GM06990 (cell line): ENCODE data around the gene MYL4.

Experiments
- DNase-seq: peaks from one replicate; pipeline ENCODE4 v3.0.0-alpha.2; 2011; ENCODE audit not compliant: insufficient read length; ENCODE audit errors: extremely low read depth
- H3K27me3 ChIP-seq: replicated peaks from 2 replicates; pipeline ENCODE4 v1.6.0; 2011; ENCODE audit warnings: low read length; ENCODE audit not compliant: control insufficient read depth, insufficient read depth
- H3K36me3 ChIP-seq: 2 replicates; pipeline ENCODE4 v1.5.1; 2011; ENCODE audit warnings: low read length; ENCODE audit not compliant: control insufficient read depth, insufficient read depth
- H3K4me3 ChIP-seq: replicated peaks from 2 replicates; pipeline ENCODE4 v1.5.1; 2011; ENCODE audit warnings: low read depth, mild to moderate bottlenecking, control low read depth, low read length
- CTCF ChIP-seq: IDR thresholded peaks from 2 replicates; pipeline ENCODE4 v1.5.1; 2011; ENCODE audit warnings: low read length, control low read depth, mild to moderate bottlenecking, inconsistent platforms; ENCODE audit not compliant: insufficient read depth, poor library complexity, severe bottlenecking

Gene MYL4

GRCh38 chr17:47230864-47231263 is 21.7 kb downstream of the MYL4 start:
- DNase-seq = no peak
- H3K4me3 ChIP-seq = peak overlapping the region; percentile 50

GRCh38 chr17:47231334-47231733 is 22.2 kb downstream of the MYL4 start:
- Histone ChIP-seq H3K36me3 (no peaks in the 10 kb centered on the region), H3K4me3 (no peak overlapping the region), H3K27me3 (no peaks in the 10 kb centered on the region)
- TF ChIP-seq CTCF = no peak
- DNase-seq = no peak

More at GRCh38 chr17:47230864-47231263, 21.7 kb downstream of the MYL4 start:
- Histone ChIP-seq H3K36me3 (no peaks in the 10 kb centered on the region), H3K27me3 (no peaks in the 10 kb centered on the region)
- no peak for TF ChIP-seq CTCF

- Histone ChIP-seq H3K36me3 (no peaks in the 10 kb centered on the region), H3K27me3 (no peaks in the 10 kb centered on the region), H3K4me3 (no peak overlapping the region)
- no peak for TF ChIP-seq CTCF
- DNase-seq = no peak
Measured at GRCh38 chr17:47231866-47232265, 22.7 kb downstream of the MYL4 start.

GRCh38 chr17:47232465-47232864 is 23.3 kb downstream of the MYL4 start:
- Histone ChIP-seq H3K27me3 (no peaks in the 10 kb centered on the region), H3K36me3 (no peaks in the 10 kb centered on the region), H3K4me3 (no peak overlapping the region)
- no peak for DNase-seq
- TF ChIP-seq CTCF = no peak

- H3K4me3 ChIP-seq = no peak overlapping the region
- no peak for DNase-seq
- H3K27me3 ChIP-seq = no peaks in the 10 kb centered on the region
- no peaks in the 10 kb centered on the region for H3K36me3 ChIP-seq
- TF ChIP-seq CTCF = no peak
Measured at GRCh38 chr17:47235506-47235905, 26.4 kb downstream of the MYL4 start.

GRCh38 chr17:47235923-47236322 is 26.8 kb downstream of the MYL4 start:
- TF ChIP-seq CTCF = no peak
- no peak for DNase-seq
- H3K4me3 ChIP-seq = no peak overlapping the region

More at GRCh38 chr17:47235923-47236322, 26.8 kb downstream of the MYL4 start:
- no peaks in the 10 kb centered on the region for H3K27me3 ChIP-seq
- no peaks in the 10 kb centered on the region for H3K36me3 ChIP-seq
